Thyroid gland (tissue), 4 donors: ENCODE measurements around the gene HOXD10. TPM values are rescaled to one million over a fixed set of nuclear protein-coding genes. Genes with fewer than 3 reads are reported as not detected.

Experiments
- DNase-seq, 2 donors: peaks; one replicate each; pipeline ENCODE4 v3.0.0-alpha.2; 2019
- H3K27ac ChIP-seq, 3 donors: fragments of 200-600 bp; sonication (generic); 1 replicate in 2 of 3; 2 replicates in 1 of 3; pipeline ENCODE4 v1.5.1; 2016 to 2019; ENCODE audit warnings: mild to moderate bottlenecking in 1 of 3, moderate library complexity in 1 of 3
- H3K27me3 ChIP-seq: fragments of 200-600 bp; sonication (generic); one replicate; pipeline ENCODE4 v1.5.1; 2019
- H3K36me3 ChIP-seq, 2 donors: fragments of 200-600 bp; sonication (generic); one replicate each; pipeline ENCODE4 v1.5.1; 2016 to 2019
- H3K4me1 ChIP-seq, 2 donors: fragments of 200-600 bp; sonication (generic); one replicate each; pipeline ENCODE4 v1.5.1; 2017 to 2019
- H3K4me3 ChIP-seq, 3 donors: fragments of 200-600 bp; sonication (generic); replicated peaks in 1 of 3; 1 replicate in 2 of 3; 2 replicates in 1 of 3; pipeline ENCODE4 v1.5.1; 2016; ENCODE audit warnings: mild to moderate bottlenecking in 1 of 3
- H3K9me3 ChIP-seq: fragments of 200-600 bp; sonication (generic); one replicate; pipeline ENCODE4 v1.5.1; 2017
- CTCF ChIP-seq, 6 experiments: fragments of 200-600 bp in 3 of 6; fragments of 450-650 bp in 3 of 6; sonication (generic) in 3 of 6; IDR thresholded peaks; one replicate each; pipeline ENCODE4 v1.5.1; 2016 to 2019; ENCODE audit warnings: antibody characterized with exemption in 6 of 6, mild to moderate bottlenecking in 2 of 6, inconsistent platforms in 1 of 6, moderate library complexity in 1 of 6
- POLR2A ChIP-seq, 2 donors: fragments of 450-650 bp; IDR thresholded peaks; one replicate each; pipeline ENCODE4 v1.6.1; 2017; ENCODE audit warnings: antibody characterized with exemption in 2 of 2, mild to moderate bottlenecking in 2 of 2, moderate library complexity in 1 of 2
- WGBS, 2 donors: methylation state at CpG; one replicate each; pipeline ENCODE4 v1.1.5; 2017; 5-methylcytosine and 5-hydroxymethylcytosine counted together
- intact Hi-C: fragments of 100-400 bp; cut with DNase I; formaldehyde crosslinking; loops from one replicate; pipeline ENCODE4 v1.15.1; 2023
- total RNA-seq, 4 donors: library from RNA; depleted of rRNA; stranded (reverse); fragments of >200 nt; gene quantifications; one replicate each; pipeline ENCODE4 v1.2.3, GENCODE V29; 2016

The HOXD10 gene
- total RNA-seq, 4 donors from 2014 or later, result 0.33 to 0.54 TPM; not detected in 2

- no peak for DNase-seq
- Histone ChIP-seq H3K4me3 (no peak overlapping the region), H3K4me1 (peaks cover 0 to 14% of the 10 kb centered on the region in 2 donors), H3K36me3 (no peaks in the 10 kb centered on the region), H3K27ac (no peak overlapping the region), H3K27me3 (peaks cover 42% of the 10 kb centered on the region), H3K9me3 (no peaks in the 10 kb centered on the region)
- WGBS, 2 donors, result 91 to 93% methylated on average over 2 of the region's 2 CpGs
- TF ChIP-seq CTCF (IDR thresholded peaks at IDR 0.05) (no peak), POLR2A (IDR thresholded peaks at IDR 0.05) (no peak)
- intact Hi-C loops, result loop anchor here (5.0 kb wide), 1 partner anchor 410 kb away; no protein-coding TSS in a partner anchor
Observed at GRCh38 chr2:176142281-176142680, 25.7 kb downstream of the HOXD10 start.

- H3K4me1 ChIP-seq, result peaks cover 0 to 7% of the 10 kb centered on the region in 2 donors
- intact Hi-C loops, result no loop called here
- H3K27me3 ChIP-seq, result peaks cover 40% of the 10 kb centered on the region
- no peaks in the 10 kb centered on the region for H3K36me3 ChIP-seq
- DNase-seq, result no peak
- TF ChIP-seq POLR2A (IDR thresholded peaks at IDR 0.05) (no peak), CTCF (IDR thresholded peaks at IDR 0.05) (no peak)
- no peaks in the 10 kb centered on the region for H3K9me3 ChIP-seq
- H3K4me3 ChIP-seq, result no peak overlapping the region
- H3K27ac ChIP-seq, result no peak overlapping the region
- WGBS, 2 donors, result 42 to 51% methylated on average over 4 of the region's 4 CpGs
Observed at GRCh38 chr2:176145085-176145969, 28.7 kb downstream of the HOXD10 start.

GRCh38 chr2:176146101-176146500, 29.5 kb downstream of the HOXD10 start:
- no peak overlapping the region for H3K27ac ChIP-seq
- H3K4me3 ChIP-seq, result no peak overlapping the region
- 34 to 43% methylated on average over 6 of the region's 6 CpGs for WGBS, 2 donors
- intact Hi-C loops, result no loop called here
- peaks cover 43% of the 10 kb centered on the region for H3K27me3 ChIP-seq
- no peak for DNase-seq
- no peaks in the 10 kb centered on the region for H3K36me3 ChIP-seq
- H3K4me1 ChIP-seq, result no peaks in the 10 kb centered on the region
- TF ChIP-seq CTCF (IDR thresholded peaks at IDR 0.05) (no peak), POLR2A (IDR thresholded peaks at IDR 0.05) (no peak)
- H3K9me3 ChIP-seq, result no peaks in the 10 kb centered on the region

GRCh38 chr2:176146645-176147044, 30.1 kb downstream of the HOXD10 start:
- H3K36me3 ChIP-seq, result no peaks in the 10 kb centered on the region
- H3K9me3 ChIP-seq, result no peaks in the 10 kb centered on the region
- H3K4me3 ChIP-seq, result no peak overlapping the region
- no peak overlapping the region for H3K27ac ChIP-seq
- H3K27me3 ChIP-seq, result peaks cover 43% of the 10 kb centered on the region
- intact Hi-C loops, result no loop called here
- no peak for TF ChIP-seq CTCF (IDR thresholded peaks at IDR 0.05)
- TF ChIP-seq POLR2A (IDR thresholded peaks at IDR 0.05), result no peak
- DNase-seq, result no peak
- H3K4me1 ChIP-seq, result peaks cover 0 to 3% of the 10 kb centered on the region in 2 donors

GRCh38 chr2:176147210-176147799, 30.7 kb downstream of the HOXD10 start:
- H3K27ac ChIP-seq, result no peak overlapping the region
- H3K27me3 ChIP-seq, result peaks cover 48% of the 10 kb centered on the region
- H3K4me3 ChIP-seq, result no peak overlapping the region
- no peaks in the 10 kb centered on the region for H3K36me3 ChIP-seq
- intact Hi-C loops, result no loop called here
- 22 to 35% methylated on average over 30 to 32 of the region's 32 CpGs for WGBS, 2 donors
- TF ChIP-seq CTCF (IDR thresholded peaks at IDR 0.05) (no peak), POLR2A (IDR thresholded peaks at IDR 0.05) (no peak)
- no peaks in the 10 kb centered on the region for H3K9me3 ChIP-seq
- H3K4me1 ChIP-seq, result peaks cover 0 to 5% of the 10 kb centered on the region in 2 donors
- DNase-seq, result no peak
